ENCODE results near the gene PDE9A. TPM values are rescaled to one million over a fixed set of nuclear protein-coding genes. Genes with fewer than 3 reads are reported as not detected.
"Not testable (repeated sequence)": the region's sequence is repeated elsewhere in the genome, so short reads cannot be mapped to it uniquely, and the experiment has no call there.

PDE9A gene
- total and polyA plus RNA-seq, 2 donors (not counting 1 experiment from before 2014, with no cell fraction given): 0.34 to 5.8 TPM

- POLR2A ChIA-PET: no interaction called here
- no peak for DNase-seq
- Histone ChIP-seq H3K4me1 (ENCODE audit: control insufficient read depth in 2 of 2, insufficient read depth in 2 of 2, low read length in 2 of 2) (peaks cover 4 to 14% of the 10 kb centered on the region in 2 donors), H3K9ac (ENCODE audit: low read length) (no peak overlapping the region), H3K4me3 (ENCODE audit: control extremely low read depth in 1 of 5, extremely low read depth in 1 of 5, insufficient read depth in 1 of 5, low read depth in 2 of 5, low read length in 4 of 5) (no peak overlapping the region), H3K4me2 (replicated peaks; ENCODE audit: low read depth, low read length, poor library complexity, severe bottlenecking) (no peak overlapping the region), H3K27me3 (replicated peaks in 1 of 4; ENCODE audit: control extremely low read depth in 1 of 4, control insufficient read depth in 3 of 4, insufficient read depth in 4 of 4, low read length in 3 of 4) (peaks cover 0 to 22% (median 11%) of the 10 kb centered on the region in 4 experiments), H2AFZ (ENCODE audit: insufficient read depth, low read depth, low read length, poor library complexity, severe bottlenecking) (peak overlapping the region; percentile 31), H3K27ac (ENCODE audit: low read length in 2 of 2) (no peak overlapping the region), H4K20me1 (ENCODE audit: control insufficient read depth, insufficient read depth, low read length, poor library complexity, severe bottlenecking) (no peaks in the 10 kb centered on the region), H3K79me2 (ENCODE audit: control insufficient read depth, insufficient read depth, low read length) (no peaks in the 10 kb centered on the region), H3K9me3 (ENCODE audit: control extremely low read depth in 1 of 3, control insufficient read depth in 2 of 3, insufficient read depth in 1 of 3, low read length in 2 of 3) (peaks cover 0 to 21% (median 3%) of the 10 kb centered on the region in 3 donors), H3K36me3 (replicated peaks in 1 of 2; ENCODE audit: control extremely low read depth in 1 of 2, control insufficient read depth in 1 of 2, extremely low read depth in 1 of 2, insufficient read depth in 2 of 2, low read length in 1 of 2) (no peaks in the 10 kb centered on the region)
- 32% methylated on average over 5 of the region's 9 CpGs for WGBS (ENCODE audit: insufficient coverage)
- Mint-ChIP-seq H3K27me3 (peaks cover 18% of the 10 kb centered on the region), H3K9me3 (ENCODE audit: insufficient read depth) (peaks cover 1% of the 10 kb centered on the region), H3K4me3 (no peak overlapping the region), H3K4me1 (peaks cover 7% of the 10 kb centered on the region), H3K27ac (no peak overlapping the region)
- no peak for TF ChIP-seq EZH2 (IDR thresholded peaks at IDR 0.05; ENCODE audit: borderline replicate concordance, insufficient read depth, low read depth, low read length, poor library complexity, severe bottlenecking)
- TF ChIP-seq CTCF (IDR thresholded peaks at IDR 0.05): no peak
- no peak for ATAC-seq (ENCODE audit: low read depth)
- CTCF ChIA-PET: no interaction called here
- intact Hi-C loops (cut with micrococcal nuclease): no loop called here
These were observed 39.0 kb upstream of the PDE9A start for GRCh38 chr21:42614396-42614795.

GRCh38 chr21:42614811-42615351, 38.5 kb upstream of the PDE9A start:
- Mint-ChIP-seq H3K27ac (no peak overlapping the region), H3K9me3 (ENCODE audit: insufficient read depth) (no peaks in the 10 kb centered on the region), H3K4me3 (no peak overlapping the region), H3K27me3 (peaks cover 22% of the 10 kb centered on the region), H3K4me1 (peaks cover 3% of the 10 kb centered on the region)
- Histone ChIP-seq H3K9ac (ENCODE audit: low read length) (no peak overlapping the region), H3K79me2 (ENCODE audit: control insufficient read depth, insufficient read depth, low read length) (no peaks in the 10 kb centered on the region), H4K20me1 (ENCODE audit: control insufficient read depth, insufficient read depth, low read length, poor library complexity, severe bottlenecking) (no peaks in the 10 kb centered on the region), H2AFZ (ENCODE audit: insufficient read depth, low read depth, low read length, poor library complexity, severe bottlenecking) (peak overlapping the region; percentile 31), H3K27ac (ENCODE audit: low read length in 2 of 2) (no peak overlapping the region), H3K4me3 (ENCODE audit: control extremely low read depth in 1 of 5, extremely low read depth in 1 of 5, insufficient read depth in 1 of 5, low read depth in 2 of 5, low read length in 4 of 5) (no peak overlapping the region), H3K9me3 (ENCODE audit: control extremely low read depth in 1 of 3, control insufficient read depth in 2 of 3, insufficient read depth in 1 of 3, low read length in 2 of 3) (peaks cover 0 to 16% (median 3%) of the 10 kb centered on the region in 3 donors), H3K4me1 (ENCODE audit: control insufficient read depth in 2 of 2, insufficient read depth in 2 of 2, low read length in 2 of 2) (peaks cover 4 to 14% of the 10 kb centered on the region in 2 donors), H3K27me3 (replicated peaks in 1 of 4; ENCODE audit: control extremely low read depth in 1 of 4, control insufficient read depth in 3 of 4, insufficient read depth in 4 of 4, low read length in 3 of 4) (peaks cover 0 to 25% (median 11%) of the 10 kb centered on the region in 4 experiments), H3K36me3 (replicated peaks in 1 of 2; ENCODE audit: control extremely low read depth in 1 of 2, control insufficient read depth in 1 of 2, extremely low read depth in 1 of 2, insufficient read depth in 2 of 2, low read length in 1 of 2) (no peaks in the 10 kb centered on the region), H3K4me2 (replicated peaks; ENCODE audit: low read depth, low read length, poor library complexity, severe bottlenecking) (no peak overlapping the region)
- DNase-seq (peak; percentile 56), ATAC-seq (ENCODE audit: low read depth) (peak; percentile 41)
- intact Hi-C loops (cut with micrococcal nuclease): no loop called here
- ChIA-PET POLR2A (no interaction called here), CTCF (no interaction called here)
- no peak for TF ChIP-seq EZH2 (IDR thresholded peaks at IDR 0.05; ENCODE audit: borderline replicate concordance, insufficient read depth, low read depth, low read length, poor library complexity, severe bottlenecking)
- TF ChIP-seq CTCF (IDR thresholded peaks at IDR 0.05): no peak
- 39% methylated on average over 13 of the region's 14 CpGs for WGBS (ENCODE audit: insufficient coverage)

- CTCF ChIA-PET; H3K9ac ChIP-seq (ENCODE audit: low read length); POLR2A ChIA-PET; H4K20me1 ChIP-seq (ENCODE audit: control insufficient read depth, insufficient read depth, low read length, poor library complexity, severe bottlenecking); DNase-seq; H3K4me3 ChIP-seq (ENCODE audit: control extremely low read depth in 1 of 5, extremely low read depth in 1 of 5, insufficient read depth in 1 of 5, low read depth in 2 of 5, low read length in 4 of 5); H3K36me3 ChIP-seq (replicated peaks in 1 of 2; ENCODE audit: control extremely low read depth in 1 of 2, control insufficient read depth in 1 of 2, extremely low read depth in 1 of 2, insufficient read depth in 2 of 2, low read length in 1 of 2); H3K4me2 ChIP-seq (replicated peaks; ENCODE audit: low read depth, low read length, poor library complexity, severe bottlenecking); ATAC-seq (ENCODE audit: low read depth); intact Hi-C loops (cut with micrococcal nuclease); H3K4me3 Mint-ChIP-seq; H3K27ac ChIP-seq (ENCODE audit: low read length in 2 of 2); H3K4me1 Mint-ChIP-seq; H3K9me3 Mint-ChIP-seq (ENCODE audit: insufficient read depth); H3K79me2 ChIP-seq (ENCODE audit: control insufficient read depth, insufficient read depth, low read length); H3K27ac Mint-ChIP-seq: not testable (repeated sequence)
- H3K4me1 ChIP-seq (ENCODE audit: control insufficient read depth in 2 of 2, insufficient read depth in 2 of 2, low read length in 2 of 2): peaks cover 4 to 14% of the 10 kb centered on the region in 2 donors
- H3K27me3 Mint-ChIP-seq: peaks cover 27% of the 10 kb centered on the region
- no CpG with 5 or more reads among the region's 5 CpGs for WGBS (ENCODE audit: insufficient coverage)
- H3K27me3 ChIP-seq (replicated peaks in 1 of 4; ENCODE audit: control extremely low read depth in 1 of 4, control insufficient read depth in 3 of 4, insufficient read depth in 4 of 4, low read length in 3 of 4): peaks cover 0 to 29% (median 11%) of the 10 kb centered on the region in 4 experiments
- H3K9me3 ChIP-seq (ENCODE audit: control extremely low read depth in 1 of 3, control insufficient read depth in 2 of 3, insufficient read depth in 1 of 3, low read length in 2 of 3): peaks cover 0 to 15% (median 3%) of the 10 kb centered on the region in 3 donors
- H2AFZ ChIP-seq (ENCODE audit: insufficient read depth, low read depth, low read length, poor library complexity, severe bottlenecking): peak overlapping the region; percentile 31
These were observed 38.0 kb upstream of the PDE9A start for GRCh38 chr21:42615377-42615776.
